ENCODE results near the gene COTL1.

Gene COTL1

DNA sequence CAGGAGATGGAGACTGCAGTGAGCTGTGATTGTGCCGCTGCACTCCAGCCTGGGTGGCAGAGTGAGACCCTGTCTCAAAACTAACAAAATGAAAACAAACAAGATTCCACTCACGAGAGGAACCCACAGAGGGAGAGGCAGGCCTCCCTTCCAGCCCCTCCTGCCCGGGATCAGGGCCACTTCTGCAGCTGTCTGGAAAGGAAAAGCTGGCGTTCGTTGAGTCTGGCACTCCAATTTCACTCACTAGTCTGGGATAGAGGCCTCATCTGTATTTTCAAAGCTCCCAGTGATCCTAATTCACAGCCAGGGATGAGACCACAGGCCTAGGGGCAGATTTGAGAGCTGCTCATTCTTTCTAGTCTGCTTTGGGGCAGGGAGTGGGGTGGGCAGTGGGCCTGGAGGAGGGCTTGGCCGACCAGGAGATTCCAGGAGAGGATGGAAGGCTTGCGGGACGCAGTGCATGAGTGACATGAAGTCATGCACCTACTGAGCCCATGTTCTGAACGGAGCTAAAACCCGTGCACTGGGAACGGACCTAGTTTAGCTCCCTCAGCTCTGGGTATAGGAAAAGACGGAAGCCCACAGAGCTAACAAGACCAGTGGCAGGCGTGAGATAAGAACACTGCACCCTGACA is 54.0 kb downstream of the COTL1 start:
- H3K4me3 ChIP-seq (ENCODE audit: low read depth in 1 of 2, low read length in 1 of 2), result no peak overlapping the region

DNA sequence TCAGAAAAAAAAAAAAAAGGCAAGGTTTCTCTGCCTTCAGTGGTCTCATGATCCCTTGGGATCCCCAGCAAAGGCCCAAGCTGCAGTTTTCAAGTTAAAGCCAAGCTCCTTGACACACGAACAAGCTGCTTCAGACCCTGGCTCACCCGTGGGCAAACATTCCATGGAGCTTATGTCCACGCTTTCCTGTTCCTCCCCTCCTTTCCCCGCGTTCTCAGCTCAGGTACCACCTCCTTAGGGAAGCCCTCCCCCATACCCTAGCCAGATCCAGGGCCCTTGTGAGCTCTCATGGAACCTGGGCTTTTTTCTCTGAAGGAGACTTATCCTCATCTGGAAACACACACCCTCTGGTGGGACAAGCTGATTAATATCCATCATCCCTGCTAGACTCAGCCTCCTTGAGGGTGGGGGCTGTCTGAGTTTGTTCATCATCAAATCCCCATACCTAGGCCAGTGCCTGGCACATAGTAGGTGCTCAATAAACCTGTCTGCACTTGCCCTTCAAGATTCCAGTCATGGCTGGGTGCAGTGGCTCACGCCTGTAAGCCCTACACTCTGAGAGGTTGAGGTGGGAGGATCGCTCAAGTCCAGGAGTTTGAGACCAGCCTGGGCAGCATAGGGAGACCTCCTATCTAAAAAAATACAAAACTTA is 54.7 kb downstream of the COTL1 start:
- Histone ChIP-seq H3K4me3 (ENCODE audit: low read depth in 1 of 2, low read length in 1 of 2) (no peak overlapping the region), H3K36me3 (peaks cover 65% of the 10 kb centered on the region), H3K27me3 (no peaks in the 10 kb centered on the region), H3K9me3 (no peaks in the 10 kb centered on the region), H3K4me1 (ENCODE audit: control insufficient read depth in 1 of 2, insufficient read depth in 1 of 2, low read depth in 1 of 2, low read length in 1 of 2) (peaks cover 9 to 12% of the 10 kb centered on the region in 2 experiments), H3K27ac (peak overlapping the region; percentile 38)
- TF ChIP-seq, protein P1, sequence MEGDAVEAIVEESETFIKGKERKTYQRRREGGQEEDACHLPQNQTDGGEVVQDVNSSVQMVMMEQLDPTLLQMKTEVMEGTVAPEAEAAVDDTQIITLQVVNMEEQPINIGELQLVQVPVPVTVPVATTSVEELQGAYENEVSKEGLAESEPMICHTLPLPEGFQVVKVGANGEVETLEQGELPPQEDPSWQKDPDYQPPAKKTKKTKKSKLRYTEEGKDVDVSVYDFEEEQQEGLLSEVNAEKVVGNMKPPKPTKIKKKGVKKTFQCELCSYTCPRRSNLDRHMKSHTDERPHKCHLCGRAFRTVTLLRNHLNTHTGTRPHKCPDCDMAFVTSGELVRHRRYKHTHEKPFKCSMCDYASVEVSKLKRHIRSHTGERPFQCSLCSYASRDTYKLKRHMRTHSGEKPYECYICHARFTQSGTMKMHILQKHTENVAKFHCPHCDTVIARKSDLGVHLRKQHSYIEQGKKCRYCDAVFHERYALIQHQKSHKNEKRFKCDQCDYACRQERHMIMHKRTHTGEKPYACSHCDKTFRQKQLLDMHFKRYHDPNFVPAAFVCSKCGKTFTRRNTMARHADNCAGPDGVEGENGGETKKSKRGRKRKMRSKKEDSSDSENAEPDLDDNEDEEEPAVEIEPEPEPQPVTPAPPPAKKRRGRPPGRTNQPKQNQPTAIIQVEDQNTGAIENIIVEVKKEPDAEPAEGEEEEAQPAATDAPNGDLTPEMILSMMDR (IDR thresholded peaks at IDR 0.05), result no peak

More for the DNA sequence above, 54.0 kb downstream of the COTL1 start:
- Histone ChIP-seq H3K27ac (peak overlapping the region; percentile 38), H3K9me3 (no peaks in the 10 kb centered on the region), H3K36me3 (peaks cover 72% of the 10 kb centered on the region), H3K4me1 (ENCODE audit: control insufficient read depth in 1 of 2, insufficient read depth in 1 of 2, low read depth in 1 of 2, low read length in 1 of 2) (peaks cover 16 to 19% of the 10 kb centered on the region in 2 experiments), H3K27me3 (no peaks in the 10 kb centered on the region)
- TF ChIP-seq, protein P1 (IDR thresholded peaks at IDR 0.05), result no peak

DNA sequence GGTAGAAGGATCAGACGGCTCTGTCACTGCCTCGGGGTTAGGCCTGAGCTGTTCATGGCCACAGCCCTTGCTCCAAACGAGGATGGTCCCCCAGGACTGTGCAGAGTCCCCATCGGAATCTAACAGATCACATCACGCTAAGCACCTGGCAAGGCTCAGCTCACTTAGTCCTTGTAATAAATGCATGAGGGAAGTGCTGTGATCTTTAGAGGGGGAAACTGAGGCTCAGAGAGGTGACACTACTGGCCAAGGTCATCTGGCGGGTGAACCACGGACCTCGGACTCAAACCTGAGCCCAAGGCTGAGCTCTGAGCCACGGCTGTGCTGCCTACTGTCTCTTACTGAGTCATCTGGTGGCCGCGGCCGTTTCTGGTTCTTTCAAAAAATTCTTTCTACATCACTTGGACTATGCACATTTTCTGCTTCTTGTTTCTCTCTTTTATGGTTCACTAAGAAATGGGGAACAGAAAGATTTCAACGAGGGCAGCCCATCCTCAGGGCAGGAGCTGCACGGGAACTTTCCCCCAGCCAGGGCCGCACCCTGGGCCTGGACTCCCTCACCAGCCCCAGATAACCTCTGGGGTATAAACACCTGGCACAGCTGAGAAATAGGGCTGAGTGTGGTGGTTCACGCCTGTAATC is 55.6 kb downstream of the COTL1 start:
- TF ChIP-seq, protein P1 (IDR thresholded peaks at IDR 0.05), result no peak
- Histone ChIP-seq H3K4me1 (ENCODE audit: control insufficient read depth in 1 of 2, insufficient read depth in 1 of 2, low read depth in 1 of 2, low read length in 1 of 2) (peaks cover 6 to 8% of the 10 kb centered on the region in 2 experiments), H3K27ac (peak overlapping the region; percentile 38), H3K36me3 (peaks cover 60% of the 10 kb centered on the region), H3K27me3 (no peaks in the 10 kb centered on the region), H3K4me3 (ENCODE audit: low read depth in 1 of 2, low read length in 1 of 2) (no peak overlapping the region), H3K9me3 (no peaks in the 10 kb centered on the region)

DNA sequence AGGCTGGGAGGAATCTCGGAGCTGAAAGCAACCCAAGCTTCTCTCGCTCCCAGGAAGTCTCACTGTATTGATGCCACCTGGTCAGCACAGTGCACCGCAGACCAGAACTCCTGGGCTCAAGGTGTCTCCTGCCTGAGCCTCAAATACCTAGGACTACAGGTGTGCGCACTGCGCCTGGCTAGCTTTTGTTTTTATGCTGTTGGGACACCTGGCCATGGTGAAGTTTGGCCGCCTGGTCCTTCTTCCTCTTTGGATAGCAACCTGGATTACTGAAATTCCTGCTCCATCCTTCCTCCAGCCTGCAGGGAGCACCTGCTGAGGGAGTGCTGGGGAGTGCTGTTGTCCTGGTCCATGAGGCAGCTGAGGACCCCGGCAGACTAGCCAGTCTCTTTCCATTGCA is 56.6 kb downstream of the COTL1 start:
- peaks cover 6 to 8% of the 10 kb centered on the region in 2 experiments for H3K4me1 ChIP-seq (ENCODE audit: control insufficient read depth in 1 of 2, insufficient read depth in 1 of 2, low read depth in 1 of 2, low read length in 1 of 2)
- no peaks in the 10 kb centered on the region for H3K27me3 ChIP-seq
- H3K9me3 ChIP-seq, result no peaks in the 10 kb centered on the region
- H3K36me3 ChIP-seq, result peaks cover 50% of the 10 kb centered on the region
- H3K27ac ChIP-seq, result peak overlapping the region; percentile 0
- TF ChIP-seq, protein P1 (IDR thresholded peaks at IDR 0.05), result no peak
- H3K4me3 ChIP-seq (ENCODE audit: low read depth in 1 of 2, low read length in 1 of 2), result no peak overlapping the region

DNA sequence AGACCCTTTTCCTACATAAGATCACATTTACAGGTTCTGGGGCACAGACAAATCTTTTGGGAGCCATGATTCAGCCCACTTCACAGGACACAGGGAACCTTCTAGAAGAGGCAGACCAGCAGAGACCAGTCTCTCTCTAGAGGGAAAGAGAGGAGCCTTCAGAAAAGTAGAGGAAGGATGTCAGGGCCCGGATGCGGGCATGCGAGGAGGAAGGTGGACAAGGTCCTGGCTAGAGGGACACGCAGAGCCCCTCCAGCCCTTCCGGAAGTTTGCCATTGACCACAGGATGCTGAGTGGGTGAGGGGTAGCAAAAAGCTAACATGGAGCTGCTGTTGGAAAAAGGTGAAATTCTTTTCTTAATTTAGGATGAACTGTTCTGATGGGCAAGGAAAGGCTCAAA is 57.6 kb downstream of the COTL1 start:
- Histone ChIP-seq H3K4me3 (ENCODE audit: low read depth in 1 of 2, low read length in 1 of 2) (no peak overlapping the region), H3K9me3 (no peaks in the 10 kb centered on the region), H3K36me3 (peaks cover 40% of the 10 kb centered on the region), H3K27ac (peak overlapping the region; percentile 33), H3K27me3 (no peaks in the 10 kb centered on the region), H3K4me1 (ENCODE audit: control insufficient read depth in 1 of 2, insufficient read depth in 1 of 2, low read depth in 1 of 2, low read length in 1 of 2) (peaks cover 6 to 8% of the 10 kb centered on the region in 2 experiments)
- TF ChIP-seq, protein P1 (IDR thresholded peaks at IDR 0.05), result no peak
